GM23338 (cell line): ENCODE results near the gene DHRS2. TPM values are rescaled to one million over a fixed set of nuclear protein-coding genes. Genes with fewer than 3 reads are reported as not detected.
A peak's percentile ranks its signal among the peaks of the same experiment; 100 is the strongest.

ENCODE experiments used
- ATAC-seq: fragments of 200-7000 bp; cut with Tn5 transposase; 3 replicates; pipeline ENCODE4 v1.9.1; 2020
- DNase-seq: peaks from one replicate; pipeline ENCODE4 v3.0.0-alpha.2; 2015; ENCODE audit warnings: low spot score
- H2AFZ ChIP-seq: fragments of 200-600 bp; sonication (generic); 2 replicates; pipeline ENCODE4 v1.8.0; 2016; ENCODE audit warnings: antibody characterized with exemption, mild to moderate bottlenecking, moderate library complexity
- H3F3A ChIP-seq: fragments of 200-600 bp; sonication (generic); replicated peaks from 2 replicates; pipeline ENCODE4 v1.8.0; 2017; ENCODE audit warnings: antibody characterized with exemption, mixed run types, low read depth
- H3K27ac ChIP-seq: fragments of 200-600 bp; sonication (generic); 2 replicates; pipeline ENCODE4 v1.6.1; 2016; ENCODE audit warnings: low read depth
- H3K27me3 ChIP-seq: fragments of 200-600 bp; sonication (generic); 2 replicates; pipeline ENCODE4 v1.8.0; 2016; ENCODE audit warnings: mild to moderate bottlenecking, mixed run types, moderate library complexity; ENCODE audit not compliant: insufficient read depth
- H3K36me3 ChIP-seq: fragments of 200-600 bp; sonication (generic); 2 replicates; pipeline ENCODE4 v1.8.0; 2016; ENCODE audit warnings: mild to moderate bottlenecking; ENCODE audit not compliant: insufficient read depth
- H3K4me1 ChIP-seq: fragments of 200-600 bp; sonication (generic); 2 replicates; pipeline ENCODE4 v1.8.0; 2016; ENCODE audit warnings: mild to moderate bottlenecking, moderate library complexity; ENCODE audit not compliant: insufficient read depth
- H3K4me2 ChIP-seq: fragments of 200-600 bp; sonication (generic); 2 replicates; pipeline ENCODE4 v1.7.1; 2017; ENCODE audit warnings: mixed run types
- H3K4me3 ChIP-seq: fragments of 200-600 bp; sonication (generic); 2 replicates; pipeline ENCODE4 v1.6.1; 2016; ENCODE audit warnings: mixed run types
- H3K79me2 ChIP-seq: fragments of 200-600 bp; sonication (generic); replicated peaks from 2 replicates; pipeline ENCODE4 v1.8.0; 2017; ENCODE audit warnings: mild to moderate bottlenecking; ENCODE audit not compliant: insufficient read depth
- H3K9me2 ChIP-seq: fragments of 200-600 bp; sonication (generic); 2 replicates; pipeline ENCODE4 v1.8.0; 2017; ENCODE audit not compliant: insufficient read depth
- H4K20me1 ChIP-seq: fragments of 200-600 bp; sonication (generic); replicated peaks from 2 replicates; pipeline ENCODE4 v1.8.0; 2017; ENCODE audit warnings: mild to moderate bottlenecking; ENCODE audit not compliant: insufficient read depth
- H3K27ac Mint-ChIP-seq: 2 replicates; pipeline ENCODE4 v1.8.0; 2020; ENCODE audit warnings: inconsistent platforms, mild to moderate bottlenecking, moderate library complexity, mixed read lengths
- H3K27me3 Mint-ChIP-seq: 3 replicates; pipeline ENCODE4 v1.8.0; 2022; ENCODE audit warnings: low read depth, mild to moderate bottlenecking, moderate library complexity, mixed read lengths, inconsistent platforms; ENCODE audit not compliant: insufficient read depth, poor library complexity
- H3K36me3 Mint-ChIP-seq: 3 replicates; pipeline ENCODE4 v1.8.0; 2021; ENCODE audit warnings: low read depth, mild to moderate bottlenecking, inconsistent platforms, moderate library complexity, mixed read lengths
- H3K4me1 Mint-ChIP-seq: 3 replicates; pipeline ENCODE4 v1.8.0; 2020; ENCODE audit warnings: mild to moderate bottlenecking, inconsistent platforms, mixed read lengths
- H3K4me3 Mint-ChIP-seq: 3 replicates; pipeline ENCODE4 v1.8.0; 2021; ENCODE audit warnings: moderate library complexity, mild to moderate bottlenecking, inconsistent platforms, mixed read lengths
- H3K9me3 Mint-ChIP-seq: 3 replicates; pipeline ENCODE4 v1.8.0; 2020; ENCODE audit warnings: moderate library complexity, mild to moderate bottlenecking, inconsistent platforms, mixed read lengths
- CREB1 ChIP-seq: fragments of 250-450 bp; sonication (Bioruptor Pico); IDR thresholded peaks from 2 replicates; pipeline ENCODE4 v1.5.0; 2020; ENCODE audit warnings: low read depth, mild to moderate bottlenecking, moderate library complexity
- CTCF ChIP-seq, 2 experiments: fragments of 200-600 bp in 1 of 2; sonication (generic) in 1 of 2; conservative IDR thresholded peaks; 2 replicates each; pipeline versions ENCODE4 v1.5.1 to v1.6.1; 2016 to 2017; ENCODE audit warnings: antibody characterized with exemption in 2 of 2, low read depth in 2 of 2, mild to moderate bottlenecking in 2 of 2, moderate library complexity in 1 of 2
- EZH2 ChIP-seq: fragments of 200-600 bp; sonication (generic); IDR thresholded peaks from one replicate; pipeline ENCODE4 v1.8.0; 2017; ENCODE audit warnings: antibody characterized with exemption, mild to moderate bottlenecking, low read depth; ENCODE audit not compliant: unreplicated experiment
- EZH2phosphoT487 ChIP-seq: fragments of 200-600 bp; sonication (generic); IDR thresholded peaks from one replicate; pipeline ENCODE4 v1.8.1; 2018; ENCODE audit warnings: antibody characterized with exemption; ENCODE audit not compliant: unreplicated experiment
- JUNB ChIP-seq: IDR thresholded peaks from one replicate; pipeline ENCODE4 v1.6.1; 2016; ENCODE audit warnings: antibody characterized with exemption; ENCODE audit not compliant: unreplicated experiment
- NANOG ChIP-seq: IDR thresholded peaks from 2 replicates; pipeline ENCODE4 v1.6.1; 2016; ENCODE audit warnings: antibody characterized with exemption, borderline replicate concordance
- POLR2AphosphoS5 ChIP-seq: IDR thresholded peaks from 2 replicates; pipeline ENCODE4 v1.6.1; 2016; ENCODE audit warnings: antibody characterized with exemption, low read depth
- REST ChIP-seq: IDR thresholded peaks from one replicate; pipeline ENCODE4 v1.6.1; 2018; ENCODE audit warnings: antibody characterized with exemption; ENCODE audit not compliant: unreplicated experiment
- STAT1 ChIP-seq: IDR thresholded peaks from one replicate; pipeline ENCODE4 v1.6.1; 2016; ENCODE audit warnings: antibody characterized with exemption; ENCODE audit not compliant: unreplicated experiment
- ZNF114 ChIP-seq: fragments of 250-450 bp; sonication (Bioruptor Pico); IDR thresholded peaks from 2 replicates; pipeline ENCODE4 v1.5.0; 2020; ENCODE audit warnings: mild to moderate bottlenecking, moderate library complexity
- ZNF331 ChIP-seq: fragments of 250-450 bp; sonication (Bioruptor Pico); IDR thresholded peaks from 2 replicates; pipeline ENCODE4 v1.5.0; 2020; ENCODE audit warnings: low read depth, mild to moderate bottlenecking, moderate library complexity
- ZNF462 ChIP-seq: fragments of 250-450 bp; sonication (Bioruptor Pico); IDR thresholded peaks from 2 replicates; pipeline ENCODE4 v1.5.0; 2020; ENCODE audit warnings: mild to moderate bottlenecking, moderate library complexity
- polyA plus RNA-seq: library from polyadenylated mRNA; unstranded; fragments of >200 nt; fragmentation: Nextera tagmentation; extraction: Ambion mirVana; gene quantifications from 2 replicates; pipeline ENCODE4 v1.2.1, GENCODE V29; 2016
- total RNA-seq: library from RNA; depleted of rRNA; stranded (reverse); fragments of >200 nt; shearing (Covaris generic); gene quantifications from 2 replicates; pipeline ENCODE4 v1.2.3, GENCODE V29; 2014
- TF ChIP-seq, protein P1 (sequence below): IDR thresholded peaks from 2 replicates; pipeline ENCODE4 v1.6.1; 2016; ENCODE audit warnings: antibody characterized with exemption

DHRS2 gene
- total and polyA plus RNA-seq, 2 experiments from 2014 or later, result 0.42 to 0.48 TPM

DNA sequence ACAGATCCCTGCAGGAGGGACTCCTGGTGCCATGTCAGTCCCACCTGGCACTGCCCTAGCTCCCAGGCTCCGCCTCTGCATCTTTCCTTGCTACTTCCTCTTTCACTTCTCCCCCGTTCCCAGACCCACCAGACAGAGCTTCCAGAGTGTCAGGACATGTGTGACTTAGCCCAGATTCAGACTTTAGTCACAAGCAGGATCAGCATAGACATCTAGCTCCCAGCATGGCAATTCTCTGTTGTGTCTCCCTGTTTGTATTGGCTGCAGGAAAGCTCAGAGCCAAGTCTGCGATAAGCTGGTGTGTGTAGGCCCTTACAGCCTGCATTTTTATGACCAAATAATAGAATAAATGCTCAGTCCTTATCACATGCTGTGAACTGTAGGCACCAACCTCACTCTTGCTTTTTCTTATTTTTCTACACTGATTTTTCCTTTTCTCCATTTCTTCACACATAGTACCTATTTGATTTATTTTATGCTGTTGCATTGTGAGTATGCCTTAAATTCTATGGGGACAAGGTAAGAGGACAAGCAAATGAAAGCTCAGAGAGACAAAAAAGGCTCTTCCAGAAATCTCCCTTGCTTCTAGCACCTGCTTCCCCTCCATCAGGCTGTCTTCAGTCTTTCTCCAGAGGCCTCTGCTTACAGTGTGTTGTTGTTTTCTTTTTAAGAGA is 5.9 kb downstream of the DHRS2 start:
- TF ChIP-seq, protein P1, sequence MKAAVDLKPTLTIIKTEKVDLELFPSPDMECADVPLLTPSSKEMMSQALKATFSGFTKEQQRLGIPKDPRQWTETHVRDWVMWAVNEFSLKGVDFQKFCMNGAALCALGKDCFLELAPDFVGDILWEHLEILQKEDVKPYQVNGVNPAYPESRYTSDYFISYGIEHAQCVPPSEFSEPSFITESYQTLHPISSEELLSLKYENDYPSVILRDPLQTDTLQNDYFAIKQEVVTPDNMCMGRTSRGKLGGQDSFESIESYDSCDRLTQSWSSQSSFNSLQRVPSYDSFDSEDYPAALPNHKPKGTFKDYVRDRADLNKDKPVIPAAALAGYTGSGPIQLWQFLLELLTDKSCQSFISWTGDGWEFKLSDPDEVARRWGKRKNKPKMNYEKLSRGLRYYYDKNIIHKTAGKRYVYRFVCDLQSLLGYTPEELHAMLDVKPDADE, result no peak
- TF ChIP-seq STAT1, result no peak
- TF ChIP-seq EZH2phosphoT487, result no peak
- no peak for TF ChIP-seq CTCF (conservative IDR thresholded peaks at IDR 0.05; ENCODE audit: low read depth in 2 of 2)
- no peak for TF ChIP-seq ZNF331
- TF ChIP-seq CREB1, result no peak
- TF ChIP-seq ZNF114 (CRISPR knock-in tag), result no peak
- TF ChIP-seq ZNF462 (CRISPR knock-in tag), result no peak
- no peak for TF ChIP-seq NANOG
- TF ChIP-seq EZH2, result no peak
- no peak for TF ChIP-seq POLR2AphosphoS5
- no peak for TF ChIP-seq JUNB
- no peak for TF ChIP-seq REST
- H3K9me2 ChIP-seq, result peaks cover 4% of the 10 kb centered on the region; the same call in 1 of the 2 replicates
- ATAC-seq (no peak; the same call in 2 of the 3 replicates), DNase-seq (no peak)
- H3K4me1 ChIP-seq, result peaks cover 10% of the 10 kb centered on the region
- 0 out of 2 replicates have a peak overlapping the region, but pooled peaks have one; percentile 66 for H2AFZ ChIP-seq
- H3F3A ChIP-seq, result no peaks in the 10 kb centered on the region
- H3K27me3 ChIP-seq, result no peaks in the 10 kb centered on the region
- Mint-ChIP-seq H3K4me3 (no peak overlapping the region), H3K9me3 (peaks cover under 1% of the 10 kb centered on the region; the same call in 1 of the 3 replicates), H3K4me1 (0 out of 3 replicates have a peak, but pooled peaks cover under 1% of the 10 kb centered on the region), H3K27ac (no peak overlapping the region), H3K36me3 (peaks cover 1% of the 10 kb centered on the region; the same call in 1 of the 3 replicates), H3K27me3 (peaks cover 7% of the 10 kb centered on the region)
- no peak overlapping the region for H3K4me3 ChIP-seq
- H3K36me3 ChIP-seq, result no peaks in the 10 kb centered on the region
- H3K79me2 ChIP-seq, result no peaks in the 10 kb centered on the region
- no peaks in the 10 kb centered on the region for H4K20me1 ChIP-seq
- H3K27ac ChIP-seq, result no peak overlapping the region
- H3K4me2 ChIP-seq, result no peak overlapping the region
